GM23248 (cell line): ENCODE measurements around the gene ANO1. TPM values are rescaled to one million over a fixed set of nuclear protein-coding genes. Genes with fewer than 3 reads are reported as not detected.

Source experiments
- DNase-seq: peaks from one replicate; pipeline ENCODE4 v3.0.0-alpha.2; 2015
- H2AFZ ChIP-seq: fragments of 200-600 bp; sonication (generic); 2 replicates; pipeline ENCODE4 v1.6.1; 2016; ENCODE audit warnings: antibody characterized with exemption
- H3F3A ChIP-seq: fragments of 200-600 bp; sonication (generic); 2 replicates; pipeline ENCODE4 v1.6.1; 2016; ENCODE audit warnings: mild to moderate bottlenecking, antibody characterized with exemption, mixed run types; ENCODE audit not compliant: insufficient read depth
- H3K27ac ChIP-seq: fragments of 200-600 bp; sonication (generic); 2 replicates; pipeline ENCODE4 v1.5.1; 2016; ENCODE audit warnings: mild to moderate bottlenecking
- H3K27me3 ChIP-seq: fragments of 200-600 bp; sonication (generic); replicated peaks from 2 replicates; pipeline ENCODE4 v1.6.1; 2016; ENCODE audit warnings: mild to moderate bottlenecking; ENCODE audit not compliant: insufficient read depth
- H3K36me3 ChIP-seq: fragments of 200-600 bp; sonication (generic); 2 replicates; pipeline ENCODE4 v1.6.1; 2016; ENCODE audit warnings: low read depth, mild to moderate bottlenecking
- H3K4me1 ChIP-seq: fragments of 200-600 bp; sonication (generic); 2 replicates; pipeline ENCODE4 v1.6.1; 2016; ENCODE audit warnings: mild to moderate bottlenecking; ENCODE audit not compliant: insufficient read depth
- H3K4me2 ChIP-seq: fragments of 200-600 bp; sonication (generic); one replicate; pipeline ENCODE4 v1.6.1; 2016; ENCODE audit warnings: mild to moderate bottlenecking; ENCODE audit not compliant: unreplicated experiment
- H3K4me3 ChIP-seq: fragments of 200-600 bp; sonication (generic); 2 replicates; pipeline ENCODE4 v1.5.1; 2016; ENCODE audit warnings: mild to moderate bottlenecking
- H3K79me2 ChIP-seq: fragments of 200-600 bp; sonication (generic); 2 replicates; pipeline ENCODE4 v1.6.1; 2016; ENCODE audit warnings: mild to moderate bottlenecking; ENCODE audit not compliant: insufficient read depth
- H3K9ac ChIP-seq: fragments of 200-600 bp; sonication (generic); 2 replicates; pipeline ENCODE4 v1.6.1; 2016; ENCODE audit warnings: mild to moderate bottlenecking
- H3K9me2 ChIP-seq: fragments of 200-600 bp; sonication (generic); 2 replicates; pipeline ENCODE4 v1.6.1; 2016; ENCODE audit warnings: mixed run types, mild to moderate bottlenecking, moderate library complexity; ENCODE audit not compliant: insufficient read depth
- H3K9me3 ChIP-seq: fragments of 200-600 bp; sonication (generic); one replicate; pipeline ENCODE4 v1.6.1; 2017; ENCODE audit warnings: low read depth
- H4K20me1 ChIP-seq: fragments of 200-600 bp; sonication (generic); 2 replicates; pipeline ENCODE4 v1.6.0; 2016; ENCODE audit not compliant: insufficient read depth
- EZH2 ChIP-seq: fragments of 200-600 bp; sonication (generic); IDR thresholded peaks from 2 replicates; pipeline ENCODE4 v1.6.1; 2018; ENCODE audit warnings: antibody characterized with exemption, mild to moderate bottlenecking; ENCODE audit not compliant: insufficient read depth, poor library complexity, severe bottlenecking
- EZH2phosphoT487 ChIP-seq: fragments of 200-600 bp; sonication (generic); IDR thresholded peaks from 2 replicates; pipeline ENCODE4 v1.6.1; 2018; ENCODE audit warnings: antibody characterized with exemption, moderate library complexity, mild to moderate bottlenecking, low read depth; ENCODE audit not compliant: insufficient read depth
- WGBS, 2 experiments: methylation state at CpG; one replicate each; pipeline ENCODE4 v1.1.6; 2015 to 2017; ENCODE audit warnings: low lambda C conversion rate in 2 of 2, low coverage in 1 of 2; ENCODE audit errors: missing lambda C conversion rate in 2 of 2; 5-methylcytosine and 5-hydroxymethylcytosine counted together
- in situ Hi-C: fragments of 300-500 bp; cut with MboI; formaldehyde crosslinking; loops from 2 replicates; pipeline ENCODE4 v1.15.0; 2020
- polyA plus RNA-seq: library from polyadenylated mRNA; unstranded; fragments of >200 nt; fragmentation: Nextera tagmentation; extraction: Ambion mirVana; gene quantifications from 2 replicates; pipeline ENCODE4 v1.2.1, GENCODE V29; 2016
- total RNA-seq: library from RNA; depleted of rRNA; stranded (reverse); fragments of >200 nt; shearing (Covaris generic); gene quantifications from 2 replicates; pipeline ENCODE4 v1.2.3, GENCODE V29; 2014

The ANO1 gene
- total and polyA plus RNA-seq, 2 experiments from 2014 or later, result 0.97 TPM; not detected in 1

- Histone ChIP-seq H2AFZ (no peak overlapping the region), H3K27ac (no peak overlapping the region), H3K9ac (no peak overlapping the region), H3K9me2 (no peaks in the 10 kb centered on the region), H3K27me3 (peaks cover 30% of the 10 kb centered on the region; the same call in 1 of the 2 replicates), H4K20me1 (no peaks in the 10 kb centered on the region), H3K9me3 (no peaks in the 10 kb centered on the region), H3K36me3 (no peaks in the 10 kb centered on the region), H3K4me3 (no peak overlapping the region), H3K4me1 (no peaks in the 10 kb centered on the region), H3K79me2 (no peaks in the 10 kb centered on the region), H3K4me2 (no peak overlapping the region), H3F3A (no peaks in the 10 kb centered on the region)
- no peak for DNase-seq
- TF ChIP-seq EZH2, result no peak
- TF ChIP-seq EZH2phosphoT487, result no peak
- WGBS, 2 experiments, result 64% methylated on average over 22 of the region's 22 CpGs
- in situ Hi-C loops, result no loop called here
These were observed 92.6 kb downstream of the ANO1 start for GRCh38 chr11:70170596-70171210.

GRCh38 chr11:70173018-70173417 is 94.9 kb downstream of the ANO1 start:
- Histone ChIP-seq H3F3A (no peaks in the 10 kb centered on the region), H2AFZ (no peak overlapping the region), H3K9me3 (no peaks in the 10 kb centered on the region), H3K4me2 (no peak overlapping the region), H4K20me1 (no peaks in the 10 kb centered on the region), H3K27me3 (peaks cover 18% of the 10 kb centered on the region; the same call in 1 of the 2 replicates), H3K79me2 (no peaks in the 10 kb centered on the region), H3K36me3 (no peaks in the 10 kb centered on the region), H3K4me1 (no peaks in the 10 kb centered on the region), H3K9ac (no peak overlapping the region), H3K9me2 (no peaks in the 10 kb centered on the region), H3K4me3 (no peak overlapping the region), H3K27ac (no peak overlapping the region)
- TF ChIP-seq EZH2, result no peak
- TF ChIP-seq EZH2phosphoT487, result no peak
- no peak for DNase-seq
- in situ Hi-C loops, result no loop called here
- 30 to 43% methylated on average over 4 of the region's 4 CpGs for WGBS, 2 experiments

GRCh38 chr11:70174547-70175235 is 96.6 kb downstream of the ANO1 start:
- H3K27me3 ChIP-seq, result peaks cover 14% of the 10 kb centered on the region; the same call in 1 of the 2 replicates
- no peak overlapping the region for H3K27ac ChIP-seq
- H3K4me3 ChIP-seq, result no peak overlapping the region
- no peaks in the 10 kb centered on the region for H3K9me3 ChIP-seq
- no peak for TF ChIP-seq EZH2
- TF ChIP-seq EZH2phosphoT487, result no peak
- no peaks in the 10 kb centered on the region for H4K20me1 ChIP-seq
- no peaks in the 10 kb centered on the region for H3K79me2 ChIP-seq
- 66 to 75% methylated on average over 17 of the region's 17 CpGs for WGBS, 2 experiments
- no peaks in the 10 kb centered on the region for H3F3A ChIP-seq
- no peaks in the 10 kb centered on the region for H3K4me1 ChIP-seq
- no peaks in the 10 kb centered on the region for H3K9me2 ChIP-seq
- no peak overlapping the region for H3K4me2 ChIP-seq
- H3K9ac ChIP-seq, result no peak overlapping the region
- H2AFZ ChIP-seq, result no peak overlapping the region
- in situ Hi-C loops, result no loop called here
- no peaks in the 10 kb centered on the region for H3K36me3 ChIP-seq
- DNase-seq, result no peak

GRCh38 chr11:70175236-70175698 is 97.2 kb downstream of the ANO1 start:
- H3K4me3 ChIP-seq, result no peak overlapping the region
- H3K4me1 ChIP-seq, result no peaks in the 10 kb centered on the region
- no peak overlapping the region for H2AFZ ChIP-seq
- DNase-seq, result no peak
- no peaks in the 10 kb centered on the region for H3K36me3 ChIP-seq
- no peaks in the 10 kb centered on the region for H3F3A ChIP-seq
- H3K27ac ChIP-seq, result no peak overlapping the region
- no peaks in the 10 kb centered on the region for H3K9me3 ChIP-seq
- peaks cover 11% of the 10 kb centered on the region for H3K27me3 ChIP-seq
- no peaks in the 10 kb centered on the region for H3K79me2 ChIP-seq
- TF ChIP-seq EZH2phosphoT487 (no peak), EZH2 (no peak)
- in situ Hi-C loops, result no loop called here
- no peaks in the 10 kb centered on the region for H3K9me2 ChIP-seq
- no peaks in the 10 kb centered on the region for H4K20me1 ChIP-seq
- no peak overlapping the region for H3K9ac ChIP-seq
- H3K4me2 ChIP-seq, result no peak overlapping the region
- 61 to 63% methylated on average over 15 of the region's 15 CpGs for WGBS, 2 experiments
